Heart left ventricle (tissue), 16 donors: ENCODE data around the gene HIVEP1. TPM values are rescaled to one million over a fixed set of nuclear protein-coding genes. Genes with fewer than 3 reads are reported as not detected.

ENCODE experiments used
- ATAC-seq, 4 donors: fragments of 200-7000 bp; cut with Tn5 transposase; one replicate each; pipeline ENCODE4 v1.9.1; 2020 to 2022; ENCODE audit warnings: moderate library complexity in 4 of 4, mild to moderate bottlenecking in 3 of 4, moderate number of reproducible peaks in 1 of 4
- DNase-seq, 5 donors: peaks; one replicate each; pipeline ENCODE4 v3.0.0-alpha.2; 2020
- H3K27ac ChIP-seq, 12 donors: fragments of 200-600 bp; sonication (generic) in 4 of 12; one replicate each; pipeline versions ENCODE4 v1.5.0 to v1.8.0; 2016 to 2022; ENCODE audit warnings: mild to moderate bottlenecking in 2 of 12
- H3K27me3 ChIP-seq, 9 donors: fragments of 200-600 bp; sonication (generic) in 2 of 9; one replicate each; pipeline versions ENCODE4 v1.5.1 to v1.8.0; 2016 to 2022; ENCODE audit warnings: mild to moderate bottlenecking in 3 of 9
- H3K36me3 ChIP-seq, 9 donors: fragments of 200-600 bp; sonication (generic) in 2 of 9; one replicate each; pipeline versions ENCODE4 v1.5.0 to v1.8.0; 2018 to 2022; ENCODE audit warnings: mild to moderate bottlenecking in 2 of 9
- H3K4me1 ChIP-seq, 12 donors: fragments of 200-600 bp; sonication (generic) in 4 of 12; one replicate each; pipeline versions ENCODE4 v1.5.0 to v1.8.0; 2016 to 2022; ENCODE audit warnings: mild to moderate bottlenecking in 3 of 12
- H3K4me3 ChIP-seq, 12 donors: fragments of 200-600 bp; sonication (generic) in 4 of 12; one replicate each; pipeline versions ENCODE4 v1.5.0 to v1.8.0; 2017 to 2022; ENCODE audit warnings: mild to moderate bottlenecking in 9 of 12, moderate library complexity in 4 of 12
- H3K9me3 ChIP-seq, 12 donors: fragments of 200-600 bp; sonication (generic) in 4 of 12; one replicate each; pipeline versions ENCODE4 v1.5.0 to v1.8.0; 2016 to 2022; ENCODE audit warnings: mild to moderate bottlenecking in 1 of 12
- CTCF ChIP-seq, 12 donors: fragments of 200-600 bp; sonication (generic) in 4 of 12; IDR thresholded peaks; one replicate each; pipeline versions ENCODE4 v1.5.0 to v1.8.0; 2018 to 2022; ENCODE audit warnings: antibody characterized with exemption in 12 of 12, mild to moderate bottlenecking in 5 of 12
- POLR2A ChIP-seq, 2 donors: fragments of 450-650 bp; IDR thresholded peaks; one replicate each; pipeline ENCODE4 v1.6.1; 2017; ENCODE audit warnings: antibody characterized with exemption in 2 of 2, mild to moderate bottlenecking in 2 of 2, moderate library complexity in 2 of 2
- WGBS, 4 donors: extraction: QIAGEN DNeasy Blood & Tissue Kit in 2 of 4; methylation state at CpG; one replicate each; pipeline versions ENCODE4 v1.1.5 to v1.1.7; 2013 to 2018; 5-methylcytosine and 5-hydroxymethylcytosine counted together
- intact Hi-C, 10 donors: fragments of 100-400 bp; cut with DNase I; formaldehyde crosslinking; loops; one replicate each; pipeline versions ENCODE4 v1.11.1 to v1.14.2; 2022
- polyA plus RNA-seq, 2 donors: library from polyadenylated mRNA; stranded (reverse); fragments of 200-250 nt; gene quantifications; one replicate each; pipeline ENCODE4 v1.2.3, GENCODE V29; 2013
- total RNA-seq, 9 donors: library from RNA; depleted of rRNA in 2 of 9; stranded (reverse); fragments of >200 nt in 2 of 9; fragmentation: NEBNext Ultra II Directional in 3 of 9; extraction: Animal tissue kit (Norgen Biotek cat#: 25700) in 3 of 9; gene quantifications; one replicate each; pipeline versions ENCODE4 v1.1.0 to v1.2.4, GENCODE V29; 2016 to 2023
- donor health status: ischemic (EF 13 %, LVEDD 7.1; RV severe dilation, severe dysfunction).
- donor health status: healthy with polysubstance abuse.
- donor health status: DM: no; HTN: yes; CAD: no.
- donor health status: DM: no; HTN: no; CAD: no.
- donor health status: ischemic (EF 25% LVEDD 6.9; RV normal size, moderate dysfunction).
- donor health status: ischemic (EF 25% LVEDD 5.7; RV mildly dilated, moderate dysfunction).
- donor health status: healthy.
- donor health status: DM: yes; HTN: yes; CAD: no.
- donor health status: ischemic (EF 35%, LVEDD 5.7; RV mildly dilated, moderate dysfunction).
- donor health status: nonischemic (EF 11% LVEDD 7.7; RV severe dilation, severe dysfunction).
- donor health status: DM: yes; HTN: yes; CAD: no.
- donor health status: PGD.
- donor health status: ischemic (EF 29% LVEDD 5.4; RV normal size, mild dysfunction).
- donor health status: nonischemic (EF 23%, LVEDD 6.1; RV moderate dilation, normal function).

Gene HIVEP1
- total and polyA plus RNA-seq, 11 donors: 3.5 to 22.8 (median 12.5) TPM

- Histone ChIP-seq H3K9me3 (peaks cover 0 to 12% (median 0%) of the 10 kb centered on the region in 12 donors), H3K27me3 (no peaks in the 10 kb centered on the region), H3K27ac (no peak overlapping the region), H3K4me3 (no peak overlapping the region), H3K36me3 (no peaks in the 10 kb centered on the region), H3K4me1 (peaks cover 0 to 21% (median 4%) of the 10 kb centered on the region in 12 donors)
- ATAC-seq (no peak), DNase-seq (no peak)
- intact Hi-C loops: no loop called here
- TF ChIP-seq CTCF (IDR thresholded peaks at IDR 0.05) (no peak), POLR2A (IDR thresholded peaks at IDR 0.05) (no peak)
These were observed 85.7 kb downstream of the HIVEP1 start for GRCh38 chr6:12097791-12098190.

GRCh38 chr6:12099623-12100338 lies 87.7 kb downstream of the HIVEP1 start:
- WGBS, 4 donors: 76 to 82% (median 79%) methylated on average over 4 of the region's 4 CpGs
- Histone ChIP-seq H3K9me3 (no peaks in the 10 kb centered on the region), H3K4me3 (no peak overlapping the region), H3K27me3 (no peaks in the 10 kb centered on the region), H3K4me1 (peaks cover 0 to 25% (median 7%) of the 10 kb centered on the region in 12 donors), H3K36me3 (no peaks in the 10 kb centered on the region), H3K27ac (no peak overlapping the region)
- intact Hi-C loops: no loop called here
- DNase-seq (no peak), ATAC-seq (no peak)
- no peak for TF ChIP-seq CTCF (IDR thresholded peaks at IDR 0.05)
- no peak for TF ChIP-seq POLR2A (IDR thresholded peaks at IDR 0.05)

- peaks cover 0 to 26% (median 7%) of the 10 kb centered on the region in 12 donors for H3K4me1 ChIP-seq
- intact Hi-C loops: no loop called here
- no peak for ATAC-seq
- H3K27ac ChIP-seq: no peak overlapping the region
- H3K27me3 ChIP-seq: no peaks in the 10 kb centered on the region
- H3K9me3 ChIP-seq: no peaks in the 10 kb centered on the region
- TF ChIP-seq POLR2A (IDR thresholded peaks at IDR 0.05) (no peak), CTCF (IDR thresholded peaks at IDR 0.05) (no peak)
- no peaks in the 10 kb centered on the region for H3K36me3 ChIP-seq
- no peak for DNase-seq
- no peak overlapping the region for H3K4me3 ChIP-seq
These were observed 88.9 kb downstream of the HIVEP1 start for GRCh38 chr6:12101048-12101447.

GRCh38 chr6:12101653-12102312 lies 89.7 kb downstream of the HIVEP1 start:
- intact Hi-C loops: no loop called here

More at GRCh38 chr6:12101653-12102312, 89.7 kb downstream of the HIVEP1 start:
- ATAC-seq (no peak), DNase-seq (no peak)
- H3K9me3 ChIP-seq: no peaks in the 10 kb centered on the region
- peak overlapping the region in 2 of 12 donors; percentile 2 to 54 for H3K27ac ChIP-seq
- no peaks in the 10 kb centered on the region for H3K36me3 ChIP-seq
- H3K27me3 ChIP-seq: no peaks in the 10 kb centered on the region
- H3K4me3 ChIP-seq: no peak overlapping the region
- TF ChIP-seq CTCF (IDR thresholded peaks at IDR 0.05) (no peak), POLR2A (IDR thresholded peaks at IDR 0.05) (no peak)
- H3K4me1 ChIP-seq: peaks cover 0 to 26% (median 7%) of the 10 kb centered on the region in 12 donors
